ENCODE data around the gene PTPRN2.

The PTPRN2 gene

DNA sequence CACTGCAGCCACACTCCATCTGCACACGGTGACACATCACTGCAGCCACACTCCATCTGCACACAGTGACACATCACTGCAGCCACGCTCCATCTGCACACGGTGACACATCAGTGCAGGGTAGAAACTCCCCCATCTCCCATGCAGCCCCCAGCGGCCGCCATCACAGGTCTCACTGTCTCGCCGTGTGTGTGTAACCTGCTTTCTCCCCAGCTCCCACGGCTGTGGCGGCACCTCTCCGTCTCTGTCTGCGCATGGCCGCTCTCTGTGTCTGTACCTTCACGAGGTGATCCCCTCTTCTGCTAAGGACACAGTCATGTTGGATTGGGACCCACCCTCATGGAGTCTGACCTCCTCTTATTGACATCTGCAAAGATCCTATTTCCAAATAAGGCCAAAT is 527.4 kb downstream of the PTPRN2 start:
- Histone ChIP-seq H2AFZ (no peak overlapping the region), H3K9me3 (ENCODE audit: control insufficient read depth, low read length) (no peaks in the 10 kb centered on the region), H3K27ac (no peak overlapping the region), H3K9ac (no peak overlapping the region), H3K79me2 (no peaks in the 10 kb centered on the region), H3K4me2 (ENCODE audit: low read length) (no peak overlapping the region), H3K4me3 (ENCODE audit: low read depth, low read length) (no peak overlapping the region), H3K36me3 (ENCODE audit: control insufficient read depth, insufficient read depth, low read length) (no peaks in the 10 kb centered on the region), H3K4me1 (no peaks in the 10 kb centered on the region), H3K27me3 (ENCODE audit: control insufficient read depth, insufficient read depth, low read length) (no peaks in the 10 kb centered on the region)
- TF ChIP-seq, protein P1, sequence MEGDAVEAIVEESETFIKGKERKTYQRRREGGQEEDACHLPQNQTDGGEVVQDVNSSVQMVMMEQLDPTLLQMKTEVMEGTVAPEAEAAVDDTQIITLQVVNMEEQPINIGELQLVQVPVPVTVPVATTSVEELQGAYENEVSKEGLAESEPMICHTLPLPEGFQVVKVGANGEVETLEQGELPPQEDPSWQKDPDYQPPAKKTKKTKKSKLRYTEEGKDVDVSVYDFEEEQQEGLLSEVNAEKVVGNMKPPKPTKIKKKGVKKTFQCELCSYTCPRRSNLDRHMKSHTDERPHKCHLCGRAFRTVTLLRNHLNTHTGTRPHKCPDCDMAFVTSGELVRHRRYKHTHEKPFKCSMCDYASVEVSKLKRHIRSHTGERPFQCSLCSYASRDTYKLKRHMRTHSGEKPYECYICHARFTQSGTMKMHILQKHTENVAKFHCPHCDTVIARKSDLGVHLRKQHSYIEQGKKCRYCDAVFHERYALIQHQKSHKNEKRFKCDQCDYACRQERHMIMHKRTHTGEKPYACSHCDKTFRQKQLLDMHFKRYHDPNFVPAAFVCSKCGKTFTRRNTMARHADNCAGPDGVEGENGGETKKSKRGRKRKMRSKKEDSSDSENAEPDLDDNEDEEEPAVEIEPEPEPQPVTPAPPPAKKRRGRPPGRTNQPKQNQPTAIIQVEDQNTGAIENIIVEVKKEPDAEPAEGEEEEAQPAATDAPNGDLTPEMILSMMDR (IDR thresholded peaks at IDR 0.05), result no peak

DNA sequence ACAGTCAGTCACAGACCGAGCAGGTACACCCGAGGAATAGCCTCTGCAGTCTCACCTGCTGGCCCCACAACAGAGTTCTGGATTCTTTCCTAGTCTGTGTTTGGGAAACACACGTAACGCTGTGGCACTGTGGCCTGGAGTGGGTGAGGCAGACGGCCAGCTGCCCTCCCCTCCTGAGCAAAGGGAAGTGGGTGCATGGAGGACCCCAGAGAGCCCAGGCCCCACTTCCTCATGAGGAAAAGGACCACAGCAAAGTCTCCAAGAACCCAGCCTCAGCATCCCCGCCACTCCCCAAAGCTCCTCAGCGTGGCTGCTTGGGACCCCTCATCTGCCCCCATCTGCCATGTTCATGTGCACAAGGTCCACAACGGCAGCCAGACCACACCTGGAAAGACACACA is 530.2 kb downstream of the PTPRN2 start:
- Histone ChIP-seq H3K9me3 (ENCODE audit: control insufficient read depth, low read length) (no peaks in the 10 kb centered on the region), H3K27me3 (ENCODE audit: control insufficient read depth, insufficient read depth, low read length) (no peaks in the 10 kb centered on the region), H3K4me2 (ENCODE audit: low read length) (no peak overlapping the region), H3K36me3 (ENCODE audit: control insufficient read depth, insufficient read depth, low read length) (no peaks in the 10 kb centered on the region), H3K79me2 (no peaks in the 10 kb centered on the region), H3K9ac (no peak overlapping the region), H3K27ac (no peak overlapping the region), H3K4me3 (ENCODE audit: low read depth, low read length) (no peak overlapping the region), H3K4me1 (no peaks in the 10 kb centered on the region), H2AFZ (no peak overlapping the region)
- TF ChIP-seq, protein P1 (IDR thresholded peaks at IDR 0.05), result no peak

DNA sequence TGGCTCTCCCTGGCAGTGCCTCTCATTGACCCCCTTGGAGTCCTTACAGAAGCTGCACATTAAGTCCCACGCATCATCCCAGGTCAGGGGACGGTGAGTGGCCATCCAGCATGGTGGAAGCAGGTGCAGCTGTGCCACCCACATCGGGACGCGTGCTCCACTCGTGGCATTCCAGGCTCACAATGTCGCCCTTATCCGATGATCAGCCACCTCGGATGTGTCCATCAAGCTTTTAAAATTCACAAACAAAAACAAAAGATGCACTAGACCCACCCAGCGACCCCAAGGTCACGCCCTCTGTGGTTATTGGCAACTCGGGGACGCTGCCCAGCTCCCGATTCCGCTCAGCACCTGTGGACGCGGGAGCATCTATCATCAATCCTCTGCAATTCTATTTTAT is 530.9 kb downstream of the PTPRN2 start:
- TF ChIP-seq, protein P1 (IDR thresholded peaks at IDR 0.05), result no peak

DNA sequence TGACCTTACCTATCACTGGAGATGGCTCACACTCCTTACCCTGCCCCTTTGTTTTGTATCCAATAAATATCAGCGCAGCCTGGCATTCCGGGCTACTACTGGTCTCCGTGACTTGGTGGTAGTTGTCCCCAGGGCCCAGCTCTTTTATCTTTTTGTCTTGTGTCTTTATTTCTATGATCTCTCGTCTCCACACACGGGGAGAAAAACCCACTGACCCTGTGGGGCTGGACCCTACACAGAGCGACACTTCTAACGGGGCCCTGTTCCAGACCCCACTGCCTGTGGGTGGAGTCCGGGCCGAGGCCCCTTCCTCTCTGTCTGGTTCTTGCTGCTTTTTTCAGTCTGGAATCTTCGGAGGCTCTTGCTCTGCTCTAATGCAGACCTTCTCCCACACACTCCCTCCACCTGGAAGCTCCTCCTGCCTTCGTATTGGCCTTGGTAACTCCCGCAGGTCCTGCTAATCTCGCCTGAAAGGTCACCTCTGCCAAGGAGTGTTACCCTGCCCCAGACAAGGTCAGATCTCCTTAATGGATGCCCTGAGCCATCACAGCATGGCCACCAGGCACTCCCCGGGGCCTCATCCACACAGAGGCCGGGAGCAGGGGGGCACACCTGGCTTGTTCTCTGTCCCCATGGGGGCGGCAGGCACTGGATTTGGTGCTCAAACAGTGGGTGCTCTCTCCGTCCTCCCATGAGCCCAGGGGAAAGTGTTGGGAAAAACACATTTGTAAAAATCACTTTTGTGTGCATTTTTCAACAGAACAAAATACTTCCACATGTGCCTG is 531.7 kb downstream of the PTPRN2 start:
- Histone ChIP-seq H3K27ac (no peak overlapping the region), H3K36me3 (ENCODE audit: control insufficient read depth, insufficient read depth, low read length) (no peaks in the 10 kb centered on the region), H3K4me1 (no peaks in the 10 kb centered on the region), H2AFZ (no peak overlapping the region), H3K4me2 (ENCODE audit: low read length) (no peak overlapping the region), H3K9ac (no peak overlapping the region), H3K79me2 (no peaks in the 10 kb centered on the region), H3K27me3 (ENCODE audit: control insufficient read depth, insufficient read depth, low read length) (no peaks in the 10 kb centered on the region), H3K9me3 (ENCODE audit: control insufficient read depth, low read length) (no peaks in the 10 kb centered on the region), H3K4me3 (ENCODE audit: low read depth, low read length) (no peak overlapping the region)
- TF ChIP-seq, protein P1 (IDR thresholded peaks at IDR 0.05), result no peak

More for the DNA sequence above, 530.9 kb downstream of the PTPRN2 start:
- no peak overlapping the region for H3K27ac ChIP-seq
- no peaks in the 10 kb centered on the region for H3K4me1 ChIP-seq
- H3K36me3 ChIP-seq (ENCODE audit: control insufficient read depth, insufficient read depth, low read length), result no peaks in the 10 kb centered on the region
- no peak overlapping the region for H3K9ac ChIP-seq
- H3K4me2 ChIP-seq (ENCODE audit: low read length), result no peak overlapping the region
- H3K79me2 ChIP-seq, result no peaks in the 10 kb centered on the region
- H3K4me3 ChIP-seq (ENCODE audit: low read depth, low read length), result no peak overlapping the region
- H2AFZ ChIP-seq, result no peak overlapping the region
- H3K27me3 ChIP-seq (ENCODE audit: control insufficient read depth, insufficient read depth, low read length), result no peaks in the 10 kb centered on the region
- H3K9me3 ChIP-seq (ENCODE audit: control insufficient read depth, low read length), result no peaks in the 10 kb centered on the region

DNA sequence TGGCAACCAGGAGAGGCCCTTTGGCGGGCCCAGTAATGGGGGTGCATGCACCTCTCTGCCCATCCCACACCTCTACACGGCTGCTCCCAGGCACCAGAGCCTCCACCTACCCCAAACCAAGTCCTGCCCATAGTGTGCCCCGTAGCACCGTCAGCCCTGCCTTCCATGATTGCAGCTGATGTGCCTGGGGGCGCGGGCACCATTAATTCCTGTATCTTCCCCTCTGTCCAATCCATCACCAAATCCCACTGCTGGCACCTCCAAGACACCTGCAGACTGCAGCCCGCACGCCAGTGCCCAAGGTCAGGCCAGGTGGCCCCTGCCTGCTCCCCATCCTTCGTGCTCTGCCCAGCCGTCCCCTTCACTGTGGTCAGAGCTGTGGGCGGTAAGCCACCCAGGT is 533.0 kb downstream of the PTPRN2 start:
- no peak overlapping the region for H2AFZ ChIP-seq
- no peaks in the 10 kb centered on the region for H3K36me3 ChIP-seq (ENCODE audit: control insufficient read depth, insufficient read depth, low read length)
- no peak overlapping the region for H3K27ac ChIP-seq
- H3K4me2 ChIP-seq (ENCODE audit: low read length), result no peak overlapping the region
- H3K27me3 ChIP-seq (ENCODE audit: control insufficient read depth, insufficient read depth, low read length), result no peaks in the 10 kb centered on the region
- no peaks in the 10 kb centered on the region for H3K4me1 ChIP-seq
- TF ChIP-seq, protein P1 (IDR thresholded peaks at IDR 0.05), result no peak
- H3K9me3 ChIP-seq (ENCODE audit: control insufficient read depth, low read length), result no peaks in the 10 kb centered on the region
- no peak overlapping the region for H3K4me3 ChIP-seq (ENCODE audit: low read depth, low read length)
- H3K9ac ChIP-seq, result no peak overlapping the region
- no peaks in the 10 kb centered on the region for H3K79me2 ChIP-seq

All from parathyroid adenoma (tissue), 2 donors.